H1 (cell line): ENCODE data around the gene NHS. TPM values are rescaled to one million over a fixed set of nuclear protein-coding genes. Genes with fewer than 3 reads are reported as not detected.

Source experiments
- CTCF ChIA-PET: fragments of 300-600 bp; sonication (Branson Sonifier 250); formaldehyde crosslinking; loops from one replicate; lab custom pipeline; 2021; ENCODE audit not compliant: partially characterized antibody; lab: Charles Lee
- POLR2A ChIA-PET: fragments of 300-600 bp; sonication (Branson Sonifier 250); formaldehyde crosslinking; loops from one replicate; lab custom pipeline; 2021; ENCODE audit warnings: inconsistent platforms; ENCODE audit not compliant: partially characterized antibody; lab: Charles Lee
- DNase-seq, 2 experiments: peaks; one replicate each; pipeline versions ENCODE4 v3.0.0 to v3.0.0-alpha.2; 2010 to 2022; ENCODE audit warnings: low spot score in 2 of 2, low read depth in 1 of 2, mixed read lengths in 1 of 2
- FAIRE-seq: peaks from 2 replicates; lab custom pipeline; 2011; peaks lifted over from hg19 to GRCh38; lab: Jason Lieb, UNC
- H2AFZ ChIP-seq: 2 replicates; pipeline ENCODE4 v1.8.1; 2012; ENCODE audit warnings: low read length, inconsistent platforms
- H2AK5ac ChIP-seq: 2 replicates; pipeline ENCODE4 v1.6.1; 2013; ENCODE audit warnings: low read depth, low read length
- H2BK120ac ChIP-seq: replicated peaks from 2 replicates; pipeline ENCODE3; 2013; ENCODE audit warnings: low read depth, low read length, inconsistent platforms
- H2BK12ac ChIP-seq: 2 replicates; pipeline ENCODE4 v1.6.1; 2013; ENCODE audit warnings: low read depth, low read length
- H2BK15ac ChIP-seq: 2 replicates; pipeline ENCODE4 v1.6.1; 2013; ENCODE audit warnings: low read length
- H2BK20ac ChIP-seq: 2 replicates; pipeline ENCODE4 v1.6.1; 2013; ENCODE audit warnings: low read length
- H2BK5ac ChIP-seq: 2 replicates; pipeline ENCODE4 v1.6.1; 2013; ENCODE audit warnings: low read depth, low read length
- H3K14ac ChIP-seq: 2 replicates; pipeline ENCODE4 v1.6.1; 2013; ENCODE audit warnings: inconsistent platforms; ENCODE audit not compliant: insufficient read length
- H3K18ac ChIP-seq: 2 replicates; pipeline ENCODE4 v1.6.1; 2013; ENCODE audit warnings: low read length; ENCODE audit errors: extremely low read depth
- H3K23ac ChIP-seq: 2 replicates; pipeline ENCODE4 v1.6.1; 2013; ENCODE audit warnings: inconsistent platforms; ENCODE audit not compliant: insufficient read length
- H3K23me2 ChIP-seq: 2 replicates; pipeline ENCODE4 v1.6.1; 2013; ENCODE audit warnings: low read depth, low read length
- H3K27ac ChIP-seq: 2 replicates; pipeline ENCODE4 v1.6.1; 2011; ENCODE audit warnings: low read depth, low read length, inconsistent platforms
- H3K27me3 ChIP-seq, 4 experiments: replicated peaks in 1 of 4; 1 replicate in 1 of 4; 2 replicates in 3 of 4; pipeline versions ENCODE4 v1.6.1 to v1.8.1; 2011 to 2013; ENCODE audit warnings: low read length in 3 of 4, mild to moderate bottlenecking in 3 of 4, inconsistent platforms in 2 of 4, mixed read lengths in 2 of 4, moderate library complexity in 1 of 4; ENCODE audit not compliant: control insufficient read depth in 3 of 4, insufficient read depth in 3 of 4; ENCODE audit errors: extremely low read depth in 1 of 4
- H3K36me3 ChIP-seq, 4 experiments: 2 replicates each; pipeline versions ENCODE4 v1.6.1 to v1.8.1; 2011 to 2013; ENCODE audit warnings: mild to moderate bottlenecking in 4 of 4, low read length in 3 of 4, moderate library complexity in 2 of 4, control low read depth in 1 of 4, inconsistent platforms in 1 of 4; ENCODE audit not compliant: insufficient read depth in 4 of 4, control insufficient read depth in 2 of 4
- H3K4ac ChIP-seq: replicated peaks from 2 replicates; pipeline ENCODE3; 2013; ENCODE audit warnings: low read length, low read depth, mixed read lengths, inconsistent platforms; ENCODE audit not compliant: insufficient read length
- H3K4me1 ChIP-seq, 4 experiments: replicated peaks in 1 of 4; 1 replicate in 1 of 4; 2 replicates in 3 of 4; pipeline versions ENCODE4 v1.6.1 to v1.8.1; 2011 to 2013; ENCODE audit warnings: low read length in 3 of 4, inconsistent platforms in 2 of 4, mixed read lengths in 1 of 4; ENCODE audit not compliant: insufficient read depth in 4 of 4, control insufficient read depth in 3 of 4
- H3K4me2 ChIP-seq, 2 experiments: 2 replicates each; pipeline versions ENCODE4 v1.6.1 to v1.8.1; 2011 to 2013; ENCODE audit warnings: low read depth in 2 of 2, low read length in 2 of 2, control low read depth in 1 of 2, inconsistent platforms in 1 of 2, mild to moderate bottlenecking in 1 of 2; ENCODE audit not compliant: insufficient read depth in 1 of 2
- H3K4me3 ChIP-seq, 4 experiments: fragments of 200-600, 300-600 bp in 1 of 4; sonication (generic), shearing (Covaris generic), sonication (Bioruptor Twin) in 1 of 4; 2 replicates each; pipeline versions ENCODE4 v1.5.1 to v1.8.1; 2011 to 2016; ENCODE audit warnings: low read length in 4 of 4, low read depth in 3 of 4, control low read depth in 2 of 4, inconsistent platforms in 2 of 4, mild to moderate bottlenecking in 2 of 4, mixed read lengths in 1 of 4, moderate library complexity in 1 of 4; ENCODE audit not compliant: insufficient read depth in 2 of 4; ENCODE audit errors: extremely low read depth in 1 of 4
- H3K56ac ChIP-seq: replicated peaks from 2 replicates; pipeline ENCODE3; 2013; ENCODE audit warnings: low read depth, mild to moderate bottlenecking, mixed read lengths, low read length, inconsistent platforms; ENCODE audit not compliant: insufficient read length
- H3K79me1 ChIP-seq: 2 replicates; pipeline ENCODE4 v1.6.1; 2013; ENCODE audit warnings: low read depth, low read length, control low read depth
- H3K79me2 ChIP-seq, 2 experiments: 2 replicates each; pipeline versions ENCODE4 v1.6.1 to v1.8.1; 2012 to 2013; ENCODE audit warnings: low read length in 2 of 2, mild to moderate bottlenecking in 2 of 2, inconsistent platforms in 1 of 2; ENCODE audit not compliant: insufficient read depth in 2 of 2, control insufficient read depth in 1 of 2
- H3K9ac ChIP-seq, 4 experiments: replicated peaks in 1 of 4; 1 replicate in 1 of 4; 2 replicates in 3 of 4; pipeline versions ENCODE4 v1.6.1 to v1.8.1; 2011 to 2013; ENCODE audit warnings: low read depth in 3 of 4, low read length in 3 of 4, control low read depth in 2 of 4, mild to moderate bottlenecking in 2 of 4, moderate library complexity in 2 of 4, inconsistent platforms in 1 of 4; ENCODE audit errors: extremely low read depth in 1 of 4
- H3K9me3 ChIP-seq, 2 experiments: 2 replicates each; pipeline versions ENCODE4 v1.6.1 to v1.8.1; 2012 to 2013; ENCODE audit warnings: mild to moderate bottlenecking in 2 of 2, moderate library complexity in 2 of 2, control low read depth in 1 of 2, inconsistent platforms in 1 of 2, low read depth in 1 of 2, low read length in 1 of 2, mixed read lengths in 1 of 2; ENCODE audit not compliant: insufficient read depth in 2 of 2
- H4K20me1 ChIP-seq, 2 experiments: replicated peaks in 1 of 2; 2 replicates each; pipeline versions ENCODE3 to v1.8.1; 2011 to 2013; ENCODE audit warnings: inconsistent platforms in 2 of 2, low read length in 2 of 2, mild to moderate bottlenecking in 1 of 2; ENCODE audit not compliant: insufficient read depth in 2 of 2, control insufficient read depth in 1 of 2
- H4K5ac ChIP-seq: 2 replicates; pipeline ENCODE4 v1.6.1; 2013; ENCODE audit warnings: low read length, low read depth, mixed read lengths, inconsistent platforms; ENCODE audit not compliant: insufficient read length
- H4K8ac ChIP-seq: 2 replicates; pipeline ENCODE4 v1.8.0; 2013; ENCODE audit warnings: mild to moderate bottlenecking, moderate library complexity, low read length, inconsistent platforms; ENCODE audit not compliant: insufficient read depth; ENCODE audit errors: extremely low read depth
- H4K91ac ChIP-seq: replicated peaks from 2 replicates; pipeline ENCODE3; 2013; ENCODE audit warnings: low read length, mixed read lengths, inconsistent platforms; ENCODE audit not compliant: insufficient read length
- BCL11A ChIP-seq, 2 experiments: IDR thresholded peaks; one replicate each; pipeline ENCODE4 v1.6.1; 2011; ENCODE audit warnings: low read depth in 2 of 2, low read length in 2 of 2, mild to moderate bottlenecking in 2 of 2
- CEBPB ChIP-seq: IDR thresholded peaks from 2 replicates; pipeline ENCODE4 v1.6.1; 2012; ENCODE audit warnings: low read depth, low read length
- CTCF ChIP-seq, 3 experiments: IDR thresholded peaks; 1 replicate in 2 of 3; 2 replicates in 1 of 3; pipeline versions ENCODE4 v1.5.1 to v1.6.1; 2011; ENCODE audit warnings: low read length in 3 of 3, mild to moderate bottlenecking in 3 of 3, inconsistent platforms in 2 of 3, low read depth in 1 of 3, moderate library complexity in 1 of 3; ENCODE audit not compliant: insufficient read depth in 1 of 3; ENCODE audit errors: control extremely low read depth in 1 of 3
- KDM4A ChIP-seq: IDR thresholded peaks from one replicate; pipeline ENCODE4 v1.7.1; 2012; ENCODE audit warnings: low read depth, mild to moderate bottlenecking, moderate library complexity, low read length, inconsistent platforms; ENCODE audit not compliant: severe bottlenecking
- KDM5A ChIP-seq: fragments of 200-600 bp; IDR thresholded peaks from 2 replicates; pipeline ENCODE4 v1.7.1; 2012; ENCODE audit warnings: mild to moderate bottlenecking, low read length, inconsistent platforms, mixed read lengths
- NRF1 ChIP-seq: IDR thresholded peaks from 2 replicates; pipeline ENCODE4 v1.6.1; 2011; ENCODE audit warnings: mild to moderate bottlenecking, low read depth, low read length, improper control_type of control experiment
- POLR2AphosphoS5 ChIP-seq: IDR thresholded peaks from 2 replicates; pipeline ENCODE4 v1.6.1; 2011; ENCODE audit warnings: low read depth, low read length
- RXRA ChIP-seq: IDR thresholded peaks from 2 replicates; pipeline ENCODE4 v1.6.1; 2011; ENCODE audit warnings: low read depth, mild to moderate bottlenecking, low read length, moderate library complexity; ENCODE audit not compliant: insufficient read depth
- whole genome bisulfite sequencing, 2 experiments: shearing (Covaris generic) in 1 of 2; methylation state at CpG; one replicate each; pipeline versions ENCODE4 v1.1.6 to v1.1.7; 2013 to 2015; ENCODE audit warnings: low lambda C conversion rate in 2 of 2, mixed read lengths in 2 of 2, inconsistent platforms in 1 of 2, low coverage in 1 of 2, missing lambda C conversion rate in 1 of 2; ENCODE audit not compliant: insufficient replicate concordance in 2 of 2, insufficient coverage in 1 of 2, insufficient read length in 1 of 2; ENCODE audit errors: extremely low coverage in 1 of 2, missing lambda C conversion rate in 1 of 2; 5-methylcytosine and 5-hydroxymethylcytosine counted together
- polyA plus RNA-seq, 7 experiments: library from polyadenylated mRNA; depleted of rRNA in 3 of 7; stranded (reverse) in 5 of 7; unstranded in 2 of 7; fragments of >200 nt in 5 of 7; fragments of 200-250 nt in 2 of 7; gene quantifications; 1 replicate in 5 of 7; 2 replicates in 1 of 7; 4 replicates in 1 of 7; pipeline versions ENCODE4 v1.2.1 to v1.2.3, GENCODE V29; 2011 to 2013; ENCODE audit warnings: missing spikeins in 2 of 7, mixed read lengths in 2 of 7
- total RNA-seq: library from RNA; stranded (reverse); fragmentation: NEBNext Ultra II Directional; extraction: Animal tissue kit (Norgen Biotek cat#: 25700); gene quantifications from 2 replicates; pipeline ENCODE4 v1.2.1, GENCODE V29; 2021

Gene NHS
- total and polyA plus RNA-seq, 2 of the 8 experiments (the other 6 are each of a cell fraction or from before 2014, with no cell fraction given), result 2.2 to 6.7 TPM

GRCh38 chrX:17560385-17560784 is 185.4 kb downstream of the NHS start:
- Histone ChIP-seq H3K9me3 (no peaks in the 10 kb centered on the region), H2AK5ac (no peak overlapping the region), H2AFZ (no peak overlapping the region), H4K5ac (no peak overlapping the region), H2BK20ac (no peak overlapping the region), H3K4ac (no peak overlapping the region), H3K4me2 (peak overlapping the region; percentile 53 to 57; a peak in 3 of 4 replicates), H3K4me1 (peaks cover 0 to 2% (median 0%) of the 10 kb centered on the region in 4 experiments; a peak in 2 of 7 replicates), H3K79me1 (no peaks in the 10 kb centered on the region), H4K8ac (no peak overlapping the region), H3K27me3 (no peaks in the 10 kb centered on the region), H3K79me2 (no peaks in the 10 kb centered on the region), H3K14ac (no peak overlapping the region), H3K4me3 (peak overlapping the region in 1 of 4 experiments; percentile 4; a peak in 1 of 8 replicates), H4K91ac (no peak overlapping the region), H4K20me1 (no peaks in the 10 kb centered on the region), H2BK120ac (no peak overlapping the region), H3K18ac (no peak overlapping the region; the same call in 1 of the 2 replicates), H2BK15ac (no peak overlapping the region), H2BK5ac (no peak overlapping the region), H3K9ac (no peak overlapping the region), H3K36me3 (no peaks in the 10 kb centered on the region), H3K23ac (no peak overlapping the region), H3K56ac (no peak overlapping the region), H3K27ac (no peak overlapping the region), H2BK12ac (no peak overlapping the region), H3K23me2 (no peaks in the 10 kb centered on the region)
- 79% methylated on average over 2 of the region's 2 CpGs; no CpG with 5 or more reads in 1 of the 2 experiments for WGBS, 2 experiments
- ChIA-PET POLR2A (interaction anchor here (1.0 kb wide), 1 partner anchor 106 kb away, joined by 3 read pairs; no protein-coding TSS in a partner anchor), CTCF (interaction anchor here (1.7 kb wide), 1 partner anchor 23 kb away, joined by 3 read pairs; no protein-coding TSS in a partner anchor)
- TF ChIP-seq BCL11A (IDR thresholded peaks at IDR 0.05; ENCODE audit: low read depth in 2 of 2, low read length in 2 of 2), result no peak
- no peak for TF ChIP-seq RXRA
- no peak for TF ChIP-seq CEBPB
- TF ChIP-seq POLR2AphosphoS5, result no peak
- TF ChIP-seq KDM5A, result no peak
- TF ChIP-seq KDM4A, result no peak
- no peak for TF ChIP-seq NRF1
- TF ChIP-seq CTCF (IDR thresholded peaks at IDR 0.05; ENCODE audit: control extremely low read depth in 1 of 3, insufficient read depth in 1 of 3, low read depth in 1 of 3, low read length in 3 of 3), result no peak
- no peak for FAIRE-seq
- no peak for DNase-seq
